ENCODE measurements around the gene TAF4. TPM values are rescaled to one million over a fixed set of nuclear protein-coding genes. Genes with fewer than 3 reads are reported as not detected.

Gene TAF4
- total and polyA plus RNA-seq, 2 donors (not counting 3 experiments of a cell fraction or from before 2014, with no cell fraction given): 6.1 to 19.5 TPM

DNA sequence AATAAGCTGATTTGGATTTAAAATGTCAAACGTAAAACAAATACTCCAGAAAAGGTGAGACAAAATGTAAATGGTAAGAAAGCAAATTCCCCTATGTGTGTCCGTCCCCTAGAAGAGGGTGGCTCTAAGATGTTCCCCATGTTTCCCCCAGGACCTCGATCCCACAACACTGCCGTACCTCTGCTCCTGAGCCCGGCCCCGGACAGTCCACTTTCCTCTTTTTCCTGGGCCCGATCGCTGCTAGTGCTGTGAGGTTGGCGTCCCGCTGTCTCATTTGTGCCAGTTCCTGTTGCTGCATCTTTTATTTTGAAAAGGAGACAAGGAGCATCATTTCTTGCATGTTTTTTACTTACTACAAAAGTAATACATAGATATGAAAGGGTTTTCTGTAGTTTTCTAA is 68.3 kb downstream of the TAF4 start:
- no peak for TF ChIP-seq EZH2 (IDR thresholded peaks at IDR 0.05; ENCODE audit: borderline replicate concordance, low read depth, low read length, severe bottlenecking)
- H3K36me3 ChIP-seq (ENCODE audit: control insufficient read depth in 2 of 2, extremely low read depth in 1 of 2, insufficient read depth in 2 of 2, low read length in 2 of 2): peaks cover 3 to 35% of the 10 kb centered on the region in 2 experiments
- no TSS peak for BruUV-seq (replicated peaks)
- no peak overlapping the region for H3K4me3 ChIP-seq (replicated peaks in 1 of 3; ENCODE audit: insufficient read depth in 1 of 3, low read depth in 1 of 3, low read length in 3 of 3)
- H2AFZ ChIP-seq (ENCODE audit: low read depth, low read length): no peak overlapping the region
- FAIRE-seq (no peak), DNase-seq (ENCODE audit: low read depth, low spot score) (no peak)
- no peaks in the 10 kb centered on the region for H4K20me1 ChIP-seq (replicated peaks; ENCODE audit: control insufficient read depth, extremely low read depth, insufficient read depth, low read length)
- no peak overlapping the region for H3K9ac ChIP-seq (replicated peaks; ENCODE audit: extremely low read depth, insufficient read depth, low read length)
- H3K4me1 ChIP-seq (ENCODE audit: control insufficient read depth, extremely low read depth, insufficient read depth, low read length): no peaks in the 10 kb centered on the region
- no peaks in the 10 kb centered on the region for H3K27me3 ChIP-seq (ENCODE audit: control insufficient read depth in 2 of 2, insufficient read depth in 2 of 2, low read length in 2 of 2)
- H3K9me3 ChIP-seq (replicated peaks; ENCODE audit: control insufficient read depth, insufficient read depth, low read length): no peaks in the 10 kb centered on the region
- intact Hi-C loops (cut with micrococcal nuclease) (no loop called here), dilution Hi-C loops (cut with MboI; ENCODE audit: extremely low pct_ligation_motif_present, low sequenced_read_pairs) (no loop called here)
- no peaks in the 10 kb centered on the region for H3K9me1 ChIP-seq (replicated peaks; ENCODE audit: control insufficient read depth, extremely low read depth, insufficient read depth, low read length)
- CTCF ChIA-PET: no interaction called here
- no peaks in the 10 kb centered on the region for H3K79me2 ChIP-seq (ENCODE audit: control insufficient read depth, insufficient read depth, low read length)
- H3K27ac ChIP-seq (ENCODE audit: insufficient read depth, low read depth, low read length): no peak overlapping the region
- POLR2A ChIA-PET: no interaction called here
- no peak overlapping the region for H3K4me2 ChIP-seq (ENCODE audit: insufficient read depth, low read length)

GRCh38 chr20:61994546-61994945 is 71.1 kb downstream of the TAF4 start:
- TF ChIP-seq, protein P1, sequence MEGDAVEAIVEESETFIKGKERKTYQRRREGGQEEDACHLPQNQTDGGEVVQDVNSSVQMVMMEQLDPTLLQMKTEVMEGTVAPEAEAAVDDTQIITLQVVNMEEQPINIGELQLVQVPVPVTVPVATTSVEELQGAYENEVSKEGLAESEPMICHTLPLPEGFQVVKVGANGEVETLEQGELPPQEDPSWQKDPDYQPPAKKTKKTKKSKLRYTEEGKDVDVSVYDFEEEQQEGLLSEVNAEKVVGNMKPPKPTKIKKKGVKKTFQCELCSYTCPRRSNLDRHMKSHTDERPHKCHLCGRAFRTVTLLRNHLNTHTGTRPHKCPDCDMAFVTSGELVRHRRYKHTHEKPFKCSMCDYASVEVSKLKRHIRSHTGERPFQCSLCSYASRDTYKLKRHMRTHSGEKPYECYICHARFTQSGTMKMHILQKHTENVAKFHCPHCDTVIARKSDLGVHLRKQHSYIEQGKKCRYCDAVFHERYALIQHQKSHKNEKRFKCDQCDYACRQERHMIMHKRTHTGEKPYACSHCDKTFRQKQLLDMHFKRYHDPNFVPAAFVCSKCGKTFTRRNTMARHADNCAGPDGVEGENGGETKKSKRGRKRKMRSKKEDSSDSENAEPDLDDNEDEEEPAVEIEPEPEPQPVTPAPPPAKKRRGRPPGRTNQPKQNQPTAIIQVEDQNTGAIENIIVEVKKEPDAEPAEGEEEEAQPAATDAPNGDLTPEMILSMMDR (IDR thresholded peaks at IDR 0.05; ENCODE audit: extremely low read depth in 1 of 2, insufficient read depth in 1 of 2, low read depth in 1 of 2, low read length in 2 of 2): no peak
- TF ChIP-seq FOS (IDR thresholded peaks at IDR 0.05; ENCODE audit: borderline replicate concordance, insufficient read depth, low read length) (no peak), POLR2A (IDR thresholded peaks at IDR 0.05; ENCODE audit: low read depth, low read length) (no peak), MYC (IDR thresholded peaks at IDR 0.05; ENCODE audit: low read depth, low read length) (no peak), JUN (IDR thresholded peaks at IDR 0.05; ENCODE audit: borderline replicate concordance, insufficient read depth, insufficient read length, low read depth) (no peak), GATA2 (IDR thresholded peaks at IDR 0.05; ENCODE audit: insufficient read depth, insufficient read length, low read depth, low read length) (no peak), EZH2 (IDR thresholded peaks at IDR 0.05; ENCODE audit: borderline replicate concordance, low read depth, low read length, severe bottlenecking) (no peak), MAX (IDR thresholded peaks at IDR 0.05; ENCODE audit: insufficient read depth, insufficient read length) (no peak), POLR2AphosphoS5 (IDR thresholded peaks at IDR 0.05; ENCODE audit: insufficient read depth, low read depth, low read length) (no peak)
- Histone ChIP-seq H3K9ac (replicated peaks; ENCODE audit: extremely low read depth, insufficient read depth, low read length) (no peak overlapping the region), H4K20me1 (replicated peaks; ENCODE audit: control insufficient read depth, extremely low read depth, insufficient read depth, low read length) (no peaks in the 10 kb centered on the region), H3K36me3 (ENCODE audit: control insufficient read depth in 2 of 2, extremely low read depth in 1 of 2, insufficient read depth in 2 of 2, low read length in 2 of 2) (peaks cover 0 to 26% of the 10 kb centered on the region in 2 experiments), H3K9me3 (replicated peaks; ENCODE audit: control insufficient read depth, insufficient read depth, low read length) (no peaks in the 10 kb centered on the region), H3K4me1 (ENCODE audit: control insufficient read depth, extremely low read depth, insufficient read depth, low read length) (no peaks in the 10 kb centered on the region), H3K27me3 (ENCODE audit: control insufficient read depth in 2 of 2, insufficient read depth in 2 of 2, low read length in 2 of 2) (no peaks in the 10 kb centered on the region), H3K79me2 (ENCODE audit: control insufficient read depth, insufficient read depth, low read length) (no peaks in the 10 kb centered on the region), H3K27ac (ENCODE audit: insufficient read depth, low read depth, low read length) (no peak overlapping the region), H3K4me2 (ENCODE audit: insufficient read depth, low read length) (no peak overlapping the region), H3K9me1 (replicated peaks; ENCODE audit: control insufficient read depth, extremely low read depth, insufficient read depth, low read length) (no peaks in the 10 kb centered on the region), H3K4me3 (replicated peaks in 1 of 3; ENCODE audit: insufficient read depth in 1 of 3, low read depth in 1 of 3, low read length in 3 of 3) (no peak overlapping the region), H2AFZ (ENCODE audit: low read depth, low read length) (no peak overlapping the region)
- no TSS peak for BruUV-seq (replicated peaks)
- DNase-seq (ENCODE audit: low read depth, low spot score): no peak
- ChIA-PET POLR2A (no interaction called here), CTCF (interaction anchor here (1.5 kb wide), 1 partner anchor 16 kb away, joined by 4 read pairs; no protein-coding TSS in a partner anchor)
- intact Hi-C loops (cut with micrococcal nuclease): no loop called here
- dilution Hi-C loops (cut with MboI; ENCODE audit: extremely low pct_ligation_motif_present, low sequenced_read_pairs): no loop called here
- FAIRE-seq: no peak

Data from endothelial cell of umbilical vein (primary cell).